Stimulated activated CD8-positive, alpha-beta memory T cell treated with anti-CD3 and anti-CD28 coated beads, Interleukin-15, amount 100 ng/mL, for 48 hours (primary cell): ENCODE data around the gene ANXA6.

Source experiments
- DNase-seq, 2 donors: peaks; one replicate each; pipeline ENCODE4 v3.0.0-alpha.2; 2020; ENCODE audit warnings: low read depth in 2 of 2

ANXA6 gene

GRCh38 chr5:151065609-151066008 is 92.0 kb downstream of the ANXA6 start:
- DNase-seq = no peak

- DNase-seq = no peak
Observed at GRCh38 chr5:151064916-151065499, 92.6 kb downstream of the ANXA6 start.

- DNase-seq = no peak
Observed at GRCh38 chr5:151063142-151063989, 94.2 kb downstream of the ANXA6 start.

- DNase-seq = no peak
Observed at GRCh38 chr5:151062405-151063141, 95.0 kb downstream of the ANXA6 start.

GRCh38 chr5:151060742-151061141 is 96.8 kb downstream of the ANXA6 start:
- no peak for DNase-seq

- no peak for DNase-seq
Observed at GRCh38 chr5:151058891-151059489, 98.6 kb downstream of the ANXA6 start.

- DNase-seq = no peak
Observed at GRCh38 chr5:151058301-151058700, 99.3 kb downstream of the ANXA6 start.

- DNase-seq = no peak
Observed at GRCh38 chr5:151056379-151057325, 100.9 kb downstream of the ANXA6 start.

GRCh38 chr5:151055336-151055735 is 102.2 kb downstream of the ANXA6 start:
- DNase-seq = no peak

- no peak for DNase-seq
Observed at GRCh38 chr5:151054709-151055108, 102.9 kb downstream of the ANXA6 start.

- DNase-seq = no peak
Observed at GRCh38 chr5:151053796-151054462, 103.7 kb downstream of the ANXA6 start.

- DNase-seq = no peak
Observed at GRCh38 chr5:151052836-151053235, 104.7 kb downstream of the ANXA6 start.

- no peak for DNase-seq
Observed at GRCh38 chr5:151051931-151052608, 105.5 kb downstream of the ANXA6 start.

GRCh38 chr5:151051066-151051930 is 106.3 kb downstream of the ANXA6 start:
- DNase-seq = peak in 1 of 2 donors; percentile 56
